B cell (primary cell): ENCODE results near the gene SKOR1. TPM values are rescaled to one million over a fixed set of nuclear protein-coding genes. Genes with fewer than 3 reads are reported as not detected.

Experiments used
- ATAC-seq: fragments of 200-7000 bp; cut with Tn5 transposase; one replicate; pipeline ENCODE4 v1.10.0; 2021; ENCODE audit warnings: low read depth, mild to moderate bottlenecking, moderate number of reproducible peaks, moderate library complexity
- CTCF ChIA-PET: fragments of 350-600 bp; sonication (Branson Sonifier 250); formaldehyde crosslinking; loops from one replicate; lab custom pipeline; 2021; ENCODE audit warnings: antibody characterized with exemption, inconsistent platforms; lab: Charles Lee
- POLR2A ChIA-PET: fragments of 350-600 bp; sonication (Branson Sonifier 250); formaldehyde crosslinking; loops from one replicate; lab custom pipeline; 2021; ENCODE audit warnings: antibody characterized with exemption; lab: Charles Lee
- DNase-seq: peaks from one replicate; pipeline ENCODE4 v3.0.0; 2013
- H2AFZ ChIP-seq: 2 replicates; pipeline ENCODE4 v1.6.1; 2012; ENCODE audit warnings: mild to moderate bottlenecking, low read depth, low read length; ENCODE audit not compliant: insufficient read depth, poor library complexity, severe bottlenecking
- H3K27ac ChIP-seq, 2 donors: 1 replicate in 1 of 2; 2 replicates in 1 of 2; pipeline ENCODE4 v1.5.1; 2012 to 2013; ENCODE audit warnings: low read length in 2 of 2, mild to moderate bottlenecking in 2 of 2, moderate library complexity in 1 of 2
- H3K27me3 ChIP-seq, 4 experiments: fragments of 200-600 bp in 1 of 4; sonication (generic) in 1 of 4; replicated peaks in 1 of 4; 1 replicate in 2 of 4; 2 replicates in 2 of 4; pipeline versions ENCODE4 v1.6.1 to v1.7.0; 2013 to 2016; ENCODE audit warnings: low read length in 3 of 4, mild to moderate bottlenecking in 2 of 4, mixed read lengths in 1 of 4, moderate library complexity in 1 of 4; ENCODE audit not compliant: insufficient read depth in 4 of 4, control insufficient read depth in 3 of 4; ENCODE audit errors: control extremely low read depth in 1 of 4
- H3K36me3 ChIP-seq, 2 experiments: replicated peaks in 1 of 2; 1 replicate in 1 of 2; 2 replicates in 1 of 2; pipeline versions ENCODE4 v1.6.1 to v1.7.1; 2013; ENCODE audit warnings: low read length in 1 of 2; ENCODE audit not compliant: insufficient read depth in 2 of 2, control insufficient read depth in 1 of 2; ENCODE audit errors: control extremely low read depth in 1 of 2, extremely low read depth in 1 of 2
- H3K4me1 ChIP-seq, 2 donors: fragments of 200-600 bp in 1 of 2; sonication (generic) in 1 of 2; 1 replicate in 1 of 2; 2 replicates in 1 of 2; pipeline versions ENCODE4 v1.5.1 to v1.6.1; 2013 to 2017; ENCODE audit warnings: low read length in 2 of 2; ENCODE audit not compliant: control insufficient read depth in 2 of 2, insufficient read depth in 2 of 2
- H3K4me2 ChIP-seq: replicated peaks from 2 replicates; pipeline ENCODE3; 2012; ENCODE audit warnings: mild to moderate bottlenecking, low read depth, low read length; ENCODE audit not compliant: poor library complexity, severe bottlenecking
- H3K4me3 ChIP-seq, 5 experiments: fragments of 200-600 bp in 1 of 5; sonication (generic) in 1 of 5; 1 replicate in 3 of 5; 2 replicates in 2 of 5; pipeline versions ENCODE4 v1.5.1 to v1.7.0; 2011 to 2016; ENCODE audit warnings: low read length in 4 of 5, mild to moderate bottlenecking in 4 of 5, low read depth in 2 of 5, control low read depth in 1 of 5, moderate library complexity in 1 of 5; ENCODE audit not compliant: insufficient read depth in 1 of 5; ENCODE audit errors: control extremely low read depth in 1 of 5, extremely low read depth in 1 of 5
- H3K79me2 ChIP-seq: fragments of 200-600 bp; sonication (generic); one replicate; pipeline ENCODE4 v1.6.0; 2016; ENCODE audit warnings: low read length; ENCODE audit not compliant: control insufficient read depth, insufficient read depth
- H3K9ac ChIP-seq: fragments of 200-600 bp; sonication (generic); 2 replicates; pipeline ENCODE4 v1.6.1; 2017; ENCODE audit warnings: mild to moderate bottlenecking, low read length, moderate library complexity
- H3K9me3 ChIP-seq, 3 donors: one replicate each; pipeline versions ENCODE4 v1.6.1 to v1.7.1; 2013; ENCODE audit warnings: low read length in 2 of 3; ENCODE audit not compliant: control insufficient read depth in 2 of 3, insufficient read depth in 1 of 3; ENCODE audit errors: control extremely low read depth in 1 of 3
- H4K20me1 ChIP-seq: 2 replicates; pipeline ENCODE4 v1.6.0; 2012; ENCODE audit warnings: mild to moderate bottlenecking, low read length; ENCODE audit not compliant: insufficient read depth, control insufficient read depth, poor library complexity, severe bottlenecking
- H3K27ac Mint-ChIP-seq: one replicate; pipeline ENCODE4 v1.8.0; 2021; ENCODE audit warnings: mixed read lengths
- H3K27me3 Mint-ChIP-seq: one replicate; pipeline ENCODE4 v1.8.0; 2021; ENCODE audit warnings: mixed read lengths
- H3K4me1 Mint-ChIP-seq: one replicate; pipeline ENCODE4 v1.8.0; 2021; ENCODE audit warnings: mixed read lengths
- H3K4me3 Mint-ChIP-seq: one replicate; pipeline ENCODE4 v1.8.0; 2021; ENCODE audit warnings: mixed read lengths
- H3K9me3 Mint-ChIP-seq: one replicate; pipeline ENCODE4 v1.8.0; 2022; ENCODE audit warnings: mixed read lengths; ENCODE audit not compliant: insufficient read depth
- EZH2 ChIP-seq: IDR thresholded peaks from 2 replicates; pipeline ENCODE4 v1.6.1; 2012; ENCODE audit warnings: borderline replicate concordance, low read depth, mild to moderate bottlenecking, moderate library complexity, low read length; ENCODE audit not compliant: insufficient read depth, poor library complexity, severe bottlenecking
- WGBS: methylation state at CpG from one replicate; pipeline ENCODE4 v1.1.5; 2013; ENCODE audit warnings: missing lambda C conversion rate; ENCODE audit not compliant: insufficient coverage; 5-methylcytosine and 5-hydroxymethylcytosine counted together
- intact Hi-C: fragments of 100-400 bp; cut with micrococcal nuclease; formaldehyde crosslinking; loops from one replicate; pipeline ENCODE4 v1.10.0; 2022
- polyA plus RNA-seq: library from polyadenylated mRNA; depleted of rRNA; stranded (reverse); fragments of >200 nt; gene quantifications from 2 replicates; pipeline ENCODE4 v1.2.3, GENCODE V29; 2012
- total RNA-seq, 2 donors: library from RNA; stranded (reverse); fragments of 120-200 nt in 1 of 2; gene quantifications; 1 replicate in 1 of 2; 2 replicates in 1 of 2; pipeline versions ENCODE4 v1.2.3 to v1.2.4, GENCODE V29; 2013 to 2022
- TF ChIP-seq, protein P1 (sequence below): fragments of 200-600 bp; IDR thresholded peaks from one replicate; pipeline ENCODE4 v1.8.0; 2022; ENCODE audit warnings: antibody characterized with exemption, mild to moderate bottlenecking

The SKOR1 gene
- total and polyA plus RNA-seq, 2 donors (not counting 1 experiment from before 2014, with no cell fraction given) = 0.37 to 0.67 TPM

DNA sequence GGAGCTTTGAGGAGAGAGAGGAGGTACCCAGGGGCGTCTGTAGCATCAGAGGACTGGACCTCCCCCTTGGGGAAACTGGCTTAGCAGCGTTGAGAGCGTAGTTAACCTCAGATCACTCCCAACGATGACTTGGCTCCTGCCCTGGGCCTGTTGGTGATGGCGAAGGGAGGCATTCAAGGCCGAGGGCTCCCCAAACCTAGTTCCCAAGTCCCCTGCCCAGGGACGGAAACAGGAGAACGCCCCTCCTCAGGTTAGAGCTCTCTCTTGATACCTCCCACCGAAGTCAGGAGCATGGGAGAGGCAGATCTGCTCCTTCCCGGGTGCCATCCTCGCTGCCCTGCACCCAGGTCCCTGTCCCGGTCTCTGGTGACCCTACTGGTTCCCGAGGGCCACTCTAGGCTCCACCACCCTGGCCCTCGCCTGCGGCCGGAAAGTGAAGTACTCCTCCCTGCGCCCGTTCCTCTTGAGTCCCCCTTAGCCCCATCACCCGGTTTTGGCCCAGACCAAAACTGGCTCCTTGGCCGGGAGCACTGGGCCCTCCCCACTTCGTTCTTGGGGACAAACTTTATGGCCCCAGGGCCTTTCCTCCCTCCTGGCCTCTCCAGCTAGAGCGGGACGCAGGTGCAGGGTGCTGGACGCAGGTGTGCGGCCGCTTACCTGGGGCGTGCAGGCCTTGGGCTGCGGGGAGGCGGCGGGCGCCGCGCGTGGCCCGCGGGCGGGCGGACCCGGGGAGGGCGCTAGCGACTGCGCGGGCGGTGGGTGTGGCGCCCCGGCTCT, 2.6 kb upstream of the SKOR1 start:
- Histone ChIP-seq H3K9ac (peak overlapping the region; percentile 54), H3K4me3 (peak overlapping the region in 3 of 5 experiments; percentile 15 to 50 (median 42)), H3K4me1 (peaks cover 55 to 73% of the 10 kb centered on the region in 2 donors), H3K4me2 (peak overlapping the region; percentile 83), H4K20me1 (peaks cover 27% of the 10 kb centered on the region), H3K9me3 (peaks cover 0 to 83% (median 16%) of the 10 kb centered on the region in 3 donors), H3K27ac (no peak overlapping the region), H3K79me2 (no peaks in the 10 kb centered on the region), H3K27me3 (peaks cover 0 to 87% (median 64%) of the 10 kb centered on the region in 4 experiments), H2AFZ (peak overlapping the region; percentile 4), H3K36me3 (no peaks in the 10 kb centered on the region)
- TF ChIP-seq, protein P1, sequence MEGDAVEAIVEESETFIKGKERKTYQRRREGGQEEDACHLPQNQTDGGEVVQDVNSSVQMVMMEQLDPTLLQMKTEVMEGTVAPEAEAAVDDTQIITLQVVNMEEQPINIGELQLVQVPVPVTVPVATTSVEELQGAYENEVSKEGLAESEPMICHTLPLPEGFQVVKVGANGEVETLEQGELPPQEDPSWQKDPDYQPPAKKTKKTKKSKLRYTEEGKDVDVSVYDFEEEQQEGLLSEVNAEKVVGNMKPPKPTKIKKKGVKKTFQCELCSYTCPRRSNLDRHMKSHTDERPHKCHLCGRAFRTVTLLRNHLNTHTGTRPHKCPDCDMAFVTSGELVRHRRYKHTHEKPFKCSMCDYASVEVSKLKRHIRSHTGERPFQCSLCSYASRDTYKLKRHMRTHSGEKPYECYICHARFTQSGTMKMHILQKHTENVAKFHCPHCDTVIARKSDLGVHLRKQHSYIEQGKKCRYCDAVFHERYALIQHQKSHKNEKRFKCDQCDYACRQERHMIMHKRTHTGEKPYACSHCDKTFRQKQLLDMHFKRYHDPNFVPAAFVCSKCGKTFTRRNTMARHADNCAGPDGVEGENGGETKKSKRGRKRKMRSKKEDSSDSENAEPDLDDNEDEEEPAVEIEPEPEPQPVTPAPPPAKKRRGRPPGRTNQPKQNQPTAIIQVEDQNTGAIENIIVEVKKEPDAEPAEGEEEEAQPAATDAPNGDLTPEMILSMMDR = no peak
- peak; percentile 54 for TF ChIP-seq EZH2
- H3K9me3 Mint-ChIP-seq = no peaks in the 10 kb centered on the region
- peaks cover 66% of the 10 kb centered on the region for H3K27me3 Mint-ChIP-seq
- H3K4me3 Mint-ChIP-seq = peak overlapping the region; percentile 70
- DNase-seq = peak; percentile 49
- H3K27ac Mint-ChIP-seq = peak overlapping the region; percentile 53
- peaks cover 50% of the 10 kb centered on the region for H3K4me1 Mint-ChIP-seq
- ATAC-seq = no peak
- 8% methylated on average over 42 of the region's 46 CpGs for WGBS
- intact Hi-C loops = loop anchor here (2.0 kb wide), 1 partner anchor 14 kb away; no protein-coding TSS in a partner anchor
- CTCF ChIA-PET = interaction anchor here (1.8 to 16.8 kb wide), 4 partner anchors 10 to 40 kb away, joined by 8 to 237 read pairs (median 17); no protein-coding TSS in a partner anchor
- POLR2A ChIA-PET = interaction anchor here (3.3 kb wide), 1 partner anchor 39 kb away, joined by 20 read pairs; no protein-coding TSS in a partner anchor
